Left forelimb (tissue), 1 donor: ENCODE results near the gene BCAS3.
A peak's percentile ranks its signal among the peaks of the same experiment; 100 is the strongest.

Experiments
- DNase-seq: peaks from one replicate; pipeline ENCODE4 v3.0.0-alpha.2; 2018; ENCODE audit warnings: low spot score

Gene BCAS3

DNA sequence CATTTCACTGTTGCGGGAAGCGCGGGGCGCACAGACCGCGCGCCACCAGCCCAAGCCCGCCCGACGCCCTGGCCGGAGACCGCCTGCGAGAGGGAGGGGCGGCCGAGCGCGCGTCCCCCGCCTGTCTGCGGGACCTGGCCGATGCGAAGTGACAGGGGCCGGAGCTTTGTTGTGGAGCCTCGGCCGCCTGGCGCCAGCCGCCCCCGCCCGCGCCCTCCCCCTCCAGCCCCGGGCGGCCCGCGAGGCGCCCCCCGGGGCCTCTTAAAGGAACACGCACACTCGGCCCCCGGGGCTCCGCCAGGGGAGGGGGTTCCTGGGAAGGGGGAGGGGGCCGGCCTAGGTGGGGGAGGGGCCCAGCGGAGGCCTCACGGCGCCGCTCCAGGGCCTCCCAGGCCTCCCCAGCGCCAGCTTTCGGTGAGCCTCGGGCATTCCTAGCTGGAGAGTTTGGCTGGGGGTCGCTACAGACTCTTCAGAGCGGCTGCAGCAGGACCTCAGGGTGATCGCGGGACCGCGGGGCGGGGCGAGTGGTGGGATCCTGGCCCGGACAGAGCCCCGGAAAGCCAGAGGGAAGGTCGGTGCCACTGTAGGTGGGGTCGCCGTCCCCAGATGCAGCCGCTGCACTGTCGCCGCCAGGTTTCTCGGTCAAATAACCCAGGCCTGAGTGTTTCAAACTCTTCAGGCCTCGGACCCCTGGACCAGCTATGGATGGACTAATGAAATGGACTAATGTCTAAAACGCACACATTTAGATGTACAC is 719.6 kb downstream of the BCAS3 start:
- DNase-seq = no peak

DNA sequence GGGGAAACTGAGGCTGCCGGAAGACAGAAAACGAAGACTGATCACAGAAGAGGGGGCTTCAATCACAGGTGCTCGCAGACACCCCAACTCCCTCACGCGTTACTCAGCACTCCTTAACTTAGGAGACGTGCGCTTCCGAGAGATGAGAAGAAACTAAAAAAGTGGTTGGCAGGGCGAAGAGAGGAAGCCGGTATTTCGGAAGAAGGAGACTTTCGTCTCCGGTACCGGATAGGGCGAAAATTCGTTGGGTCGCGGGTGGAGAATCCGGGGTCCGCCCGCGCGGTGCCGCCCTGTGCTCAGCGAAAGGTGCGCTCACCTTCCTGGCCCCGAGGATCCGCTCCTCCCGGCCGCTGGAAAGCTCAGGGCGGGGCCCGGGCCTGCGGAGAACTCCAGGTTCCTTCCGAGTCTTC is 721.1 kb downstream of the BCAS3 start:
- no peak for DNase-seq

DNA sequence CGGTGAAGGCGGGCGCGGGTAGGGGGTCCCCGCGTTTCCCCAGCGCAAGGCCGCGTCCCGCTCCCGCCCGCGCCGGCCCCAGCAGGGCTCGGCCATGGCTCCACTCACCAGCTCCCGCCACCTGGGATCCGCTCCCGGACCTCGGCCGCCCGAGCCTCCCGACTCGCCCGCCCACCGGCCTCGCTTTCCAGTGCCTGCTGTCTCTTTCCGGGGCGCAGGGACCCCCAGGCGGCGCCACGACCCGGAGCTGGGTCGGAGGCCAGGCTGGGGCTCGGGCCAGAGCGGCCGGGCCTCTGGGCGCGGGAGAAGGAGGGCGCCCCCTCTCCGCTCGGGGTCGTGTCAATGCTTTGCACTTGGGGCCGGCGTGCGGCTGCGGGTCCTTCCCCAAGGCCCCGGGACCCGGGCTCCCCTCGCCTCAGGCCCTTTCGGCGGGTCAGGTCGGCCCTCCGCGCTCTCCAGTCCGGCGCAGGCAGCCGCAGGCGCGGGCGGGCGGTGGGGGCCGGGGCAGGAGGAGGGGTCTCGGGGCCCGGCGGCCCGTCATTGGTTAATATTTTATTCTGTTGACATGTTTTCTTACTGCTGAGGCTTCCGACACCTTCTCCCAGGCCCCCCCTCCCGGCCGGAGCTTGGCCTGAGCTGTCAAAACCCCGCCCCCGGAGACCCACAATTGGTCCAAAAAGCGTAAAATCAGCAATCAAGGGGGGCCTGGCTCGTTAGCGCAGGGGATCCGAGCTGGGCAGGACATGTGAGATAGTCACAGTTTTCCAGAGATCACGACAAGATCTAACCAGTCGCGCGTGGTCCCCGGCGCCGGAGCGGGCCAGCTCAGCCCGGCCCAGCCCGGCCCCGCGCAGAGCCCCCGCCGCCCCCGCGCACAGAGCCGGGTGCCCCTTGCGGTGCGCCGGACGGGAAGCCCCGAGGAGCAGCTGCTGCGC is 721.7 kb downstream of the BCAS3 start, which contains the start of gene TBX2:
TSS of gene TBX2 (plus strand) at position 713 of the 935 bp plus-strand sequence. CDS start 334 bp downstream, outside the sequence.
- DNase-seq = peak; percentile 86

DNA sequence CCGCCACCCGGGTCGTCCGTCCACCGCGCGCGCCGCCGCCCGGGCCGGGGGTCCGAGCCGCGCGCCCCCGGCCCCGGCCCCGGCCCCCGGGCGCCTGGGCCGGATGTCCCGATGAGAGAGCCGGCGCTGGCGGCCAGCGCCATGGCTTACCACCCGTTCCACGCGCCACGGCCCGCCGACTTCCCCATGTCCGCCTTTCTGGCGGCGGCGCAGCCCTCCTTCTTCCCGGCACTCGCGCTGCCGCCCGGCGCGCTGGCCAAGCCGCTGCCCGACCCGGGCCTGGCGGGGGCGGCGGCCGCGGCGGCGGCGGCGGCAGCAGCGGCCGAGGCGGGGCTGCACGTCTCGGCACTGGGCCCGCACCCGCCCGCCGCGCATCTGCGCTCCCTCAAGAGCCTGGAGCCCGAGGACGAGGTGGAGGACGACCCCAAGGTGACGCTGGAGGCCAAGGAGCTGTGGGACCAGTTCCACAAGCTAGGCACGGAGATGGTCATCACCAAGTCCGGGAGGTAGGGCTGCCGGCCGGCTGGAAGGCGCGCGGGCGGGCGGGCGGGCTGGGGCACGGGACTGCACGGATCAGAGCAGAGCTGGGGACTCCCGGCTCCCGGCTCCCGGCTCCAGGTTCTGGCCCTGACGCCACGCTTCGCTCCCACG is 722.5 kb downstream of the BCAS3 start:
- no peak for DNase-seq

DNA sequence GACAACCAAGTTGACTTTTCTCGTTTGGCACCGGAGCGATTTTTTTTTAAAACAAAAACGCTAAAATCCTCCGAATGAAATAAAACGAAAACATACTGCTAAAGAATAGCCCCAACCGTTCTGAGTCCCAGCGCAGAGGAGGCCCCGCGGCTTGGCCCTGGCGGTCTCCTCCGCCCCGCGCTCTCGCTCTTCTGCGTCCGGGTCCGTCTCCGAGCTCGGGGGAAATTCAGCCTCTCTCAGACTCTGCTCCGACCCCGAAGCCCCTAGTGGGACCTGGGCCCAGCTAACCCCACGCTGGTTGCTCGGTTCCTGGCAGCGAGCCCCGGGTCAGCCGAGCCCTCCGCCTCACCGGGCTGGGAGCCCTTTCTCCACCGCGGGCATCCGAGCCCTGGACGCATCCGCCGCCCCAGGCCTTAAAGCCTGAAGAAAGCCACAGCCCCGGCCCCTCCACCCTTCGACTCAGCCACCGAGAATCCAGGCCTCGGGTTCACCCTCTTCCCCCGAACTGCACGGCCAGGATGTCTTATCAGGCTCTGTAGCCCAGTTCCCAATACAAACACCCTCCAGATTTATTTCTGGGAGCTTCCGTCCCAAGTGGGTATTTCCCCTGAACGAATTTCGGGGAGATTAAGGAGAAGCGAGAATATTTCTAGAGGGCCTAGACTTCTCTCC is 723.2 kb downstream of the BCAS3 start:
- DNase-seq = no peak

DNA sequence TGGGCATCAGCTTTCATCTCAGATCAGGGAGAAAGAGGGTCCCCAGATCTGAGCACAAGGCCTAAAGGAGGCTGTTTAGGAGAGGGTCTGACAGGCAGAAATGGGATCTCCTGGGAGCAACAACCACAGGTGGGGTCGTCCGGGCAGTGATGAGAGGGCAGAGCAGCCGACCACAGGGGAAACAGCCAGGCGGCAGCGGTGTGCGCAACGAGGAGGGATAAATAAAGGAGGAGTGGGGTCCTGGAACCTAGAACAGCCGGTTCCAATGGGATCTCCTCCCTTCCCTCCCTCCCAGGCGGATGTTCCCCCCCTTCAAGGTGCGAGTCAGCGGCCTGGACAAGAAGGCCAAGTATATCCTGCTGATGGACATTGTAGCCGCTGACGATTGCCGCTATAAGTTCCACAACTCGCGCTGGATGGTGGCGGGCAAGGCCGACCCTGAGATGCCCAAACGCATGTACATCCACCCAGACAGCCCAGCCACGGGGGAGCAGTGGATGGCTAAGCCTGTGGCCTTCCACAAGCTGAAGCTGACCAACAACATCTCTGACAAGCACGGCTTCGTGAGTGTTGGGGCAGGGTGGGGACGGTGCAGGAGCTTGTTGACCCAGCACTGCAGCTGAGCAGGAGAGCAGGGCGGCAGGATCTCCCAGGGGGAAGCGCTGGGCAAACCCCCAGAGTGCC is 723.9 kb downstream of the BCAS3 start:
- DNase-seq = no peak

DNA sequence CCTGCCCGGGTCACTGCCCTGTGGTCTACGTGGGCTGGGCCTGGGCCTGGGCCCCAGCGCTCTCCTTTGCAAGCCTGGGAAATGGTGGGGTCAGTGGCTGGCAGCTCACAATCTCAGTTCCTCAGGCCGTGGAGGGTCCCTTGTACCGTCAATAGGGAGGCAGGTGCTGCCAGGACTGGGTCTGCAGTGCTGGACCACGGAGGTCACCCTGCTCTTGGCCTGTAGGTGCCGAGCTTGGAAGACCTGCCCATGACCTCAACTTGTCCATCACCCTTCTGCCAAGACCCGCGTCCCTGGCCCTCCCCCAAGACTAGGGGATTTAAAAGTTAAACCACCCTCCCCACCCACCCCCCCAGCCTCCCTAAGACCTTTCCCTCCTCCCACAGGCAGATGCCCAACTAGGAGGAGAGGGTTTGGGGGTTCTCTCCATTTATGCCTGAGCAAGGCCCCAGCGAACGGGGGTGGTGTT is 724.5 kb downstream of the BCAS3 start:
- DNase-seq = no peak

DNA sequence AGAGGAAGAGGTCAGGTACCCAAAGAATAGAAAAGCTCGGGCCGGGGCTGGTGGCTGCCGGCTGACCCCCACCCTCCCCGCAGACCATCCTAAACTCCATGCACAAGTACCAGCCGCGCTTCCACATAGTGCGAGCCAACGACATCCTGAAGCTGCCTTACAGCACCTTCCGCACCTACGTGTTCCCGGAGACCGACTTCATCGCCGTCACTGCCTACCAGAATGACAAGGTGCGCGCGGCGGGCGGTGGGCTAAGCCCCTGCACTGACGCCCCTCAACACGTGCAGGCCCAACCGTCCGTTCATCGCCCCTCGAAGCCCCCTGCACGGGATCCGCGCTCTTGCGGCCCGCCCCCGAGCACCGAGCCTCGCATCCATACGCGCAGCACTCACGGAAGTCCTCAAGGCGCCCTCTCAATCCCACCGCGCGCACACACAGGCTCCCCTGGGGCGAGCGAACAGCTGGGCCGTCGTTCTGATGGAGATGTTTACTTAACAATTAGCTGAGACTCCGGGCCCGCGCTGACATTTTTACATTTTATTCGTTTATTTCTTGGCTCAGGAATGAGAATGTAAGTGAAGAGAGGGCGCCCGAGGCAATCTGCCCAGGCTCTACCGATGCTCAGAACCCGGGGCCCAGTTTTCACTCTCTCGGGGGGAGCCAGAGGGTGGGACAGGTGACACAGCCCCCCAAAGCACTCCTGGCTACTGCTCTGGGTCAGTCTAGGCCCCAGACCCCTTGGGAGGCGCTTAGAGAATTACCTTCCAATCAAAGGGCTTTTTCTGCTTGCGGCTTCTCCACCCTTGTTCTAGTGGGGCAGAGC is 725.5 kb downstream of the BCAS3 start:
- DNase-seq = no peak

DNA sequence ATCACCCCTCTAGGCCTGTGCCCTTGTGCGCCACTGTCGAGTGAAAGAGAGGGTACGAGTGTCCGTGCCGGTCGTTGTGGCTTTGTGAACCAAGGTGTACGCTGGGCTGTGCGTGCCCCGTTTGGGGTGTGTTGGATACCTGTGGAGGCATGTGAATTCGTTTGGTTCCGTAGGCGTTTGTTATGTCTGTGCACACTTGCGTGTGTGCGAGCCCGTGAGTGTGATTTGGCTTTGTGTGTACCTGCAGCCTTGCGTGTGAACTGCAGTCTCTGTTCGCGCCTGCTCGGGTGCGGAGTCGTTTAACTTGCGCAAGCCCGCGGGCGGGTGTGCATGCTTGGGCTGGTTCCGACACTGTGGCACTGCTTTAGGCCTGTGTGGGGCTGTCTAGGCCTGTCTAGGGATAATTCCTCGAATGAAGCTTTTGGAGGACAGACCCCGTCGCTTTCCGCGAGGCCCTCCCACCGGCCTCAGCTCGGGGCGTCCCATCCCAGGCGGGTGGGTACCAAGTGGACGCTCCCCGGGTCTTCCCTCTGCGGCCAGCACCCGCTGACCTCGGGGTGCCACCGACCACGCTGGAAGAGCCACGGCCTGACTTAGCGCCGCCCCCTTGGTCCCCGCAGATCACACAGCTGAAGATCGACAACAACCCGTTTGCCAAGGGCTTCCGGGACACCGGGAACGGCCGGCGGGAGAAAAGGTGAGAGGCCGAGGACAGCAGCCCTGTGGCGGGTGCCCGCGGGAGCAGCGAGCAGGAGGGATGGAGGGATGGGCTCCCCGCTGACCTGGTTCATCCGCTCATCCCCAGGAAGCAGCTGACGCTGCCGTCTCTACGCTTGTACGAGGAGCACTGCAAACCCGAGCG is 726.4 kb downstream of the BCAS3 start:
- DNase-seq = peak; percentile 69

DNA sequence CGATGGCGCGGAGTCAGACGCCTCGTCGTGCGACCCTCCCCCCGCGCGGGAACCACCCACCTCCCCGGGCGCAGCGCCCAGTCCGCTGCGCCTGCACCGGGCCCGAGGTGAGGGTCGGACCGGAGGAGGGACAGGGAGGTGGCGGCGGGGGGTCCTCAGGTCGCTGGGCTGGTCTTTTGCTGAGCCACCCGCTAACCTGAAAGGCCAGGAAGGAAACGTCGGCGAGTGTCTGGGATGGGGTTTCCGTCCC is 726.9 kb downstream of the BCAS3 start:
- DNase-seq = no peak

DNA sequence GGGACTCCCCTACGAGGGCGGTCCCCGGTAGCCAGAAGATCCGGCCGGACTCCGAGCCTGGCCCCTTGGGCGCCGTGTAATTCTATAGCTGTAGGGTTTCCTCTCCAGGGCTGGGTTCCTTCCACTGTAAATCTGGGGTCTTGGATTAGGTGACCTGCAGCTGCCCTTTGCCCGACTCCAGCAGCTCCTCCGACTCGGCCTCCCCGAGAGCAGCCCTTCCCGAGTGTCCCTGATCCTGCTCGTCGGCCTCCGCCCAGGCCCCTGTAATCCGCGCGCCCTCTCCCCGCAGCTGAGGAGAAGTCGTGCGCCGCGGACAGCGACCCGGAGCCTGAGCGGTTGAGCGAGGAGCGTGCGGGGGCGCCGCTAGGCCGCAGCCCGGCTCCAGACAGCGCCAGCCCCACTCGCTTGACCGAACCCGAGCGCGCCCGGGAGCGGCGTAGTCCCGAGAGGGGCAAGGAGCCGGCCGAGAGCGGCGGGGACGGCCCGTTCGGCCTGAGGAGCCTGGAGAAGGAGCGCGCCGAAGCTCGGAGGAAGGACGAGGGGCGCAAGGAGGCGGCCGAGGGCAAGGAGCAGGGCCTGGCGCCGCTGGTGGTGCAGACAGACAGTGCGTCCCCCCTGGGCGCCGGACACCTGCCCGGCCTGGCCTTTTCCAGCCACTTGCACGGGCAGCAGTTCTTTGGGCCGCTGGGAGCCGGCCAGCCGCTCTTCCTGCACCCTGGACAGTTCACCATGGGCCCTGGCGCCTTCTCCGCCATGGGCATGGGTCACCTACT is 727.4 kb downstream of the BCAS3 start:
- peak; percentile 70 for DNase-seq

DNA sequence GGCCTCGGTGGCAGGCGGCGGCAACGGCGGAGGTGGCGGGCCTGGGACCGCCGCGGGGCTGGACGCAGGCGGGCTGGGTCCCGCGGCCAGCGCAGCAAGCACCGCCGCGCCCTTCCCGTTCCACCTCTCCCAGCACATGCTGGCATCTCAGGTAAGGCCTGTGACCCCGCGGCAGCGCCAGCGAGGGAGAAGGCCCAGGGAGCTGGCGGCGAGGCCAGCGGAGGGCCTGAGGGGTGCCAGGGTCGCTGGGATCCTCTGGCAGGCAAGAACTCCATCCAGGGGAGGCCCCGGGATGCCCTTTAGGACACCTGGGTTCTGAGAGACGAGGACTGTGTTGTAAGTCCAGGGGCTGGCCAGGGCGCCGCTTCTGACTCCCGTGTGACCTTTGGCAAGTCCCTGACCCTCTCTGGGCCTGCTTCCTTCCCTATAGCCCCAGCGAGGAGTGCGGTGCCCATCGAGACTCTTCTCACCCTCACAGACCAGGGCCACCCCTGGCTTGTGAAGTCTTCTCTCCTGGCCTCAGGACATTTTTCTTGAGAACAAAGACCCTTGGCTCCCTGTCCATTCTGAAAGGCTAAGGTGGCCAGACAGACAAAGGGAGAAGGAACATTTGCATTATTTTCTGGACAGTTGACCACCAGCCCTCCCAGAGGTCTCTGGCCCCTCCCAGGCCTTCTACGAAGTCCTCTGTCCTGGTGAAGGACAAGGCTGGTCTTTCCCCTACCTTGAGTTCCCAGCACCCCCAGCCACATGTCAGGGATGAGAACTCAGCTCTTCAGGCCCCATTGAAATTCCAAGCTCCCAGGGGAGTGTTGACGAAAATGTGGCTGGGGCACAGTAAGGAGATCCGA is 728.3 kb downstream of the BCAS3 start:
- DNase-seq = peak; percentile 63

DNA sequence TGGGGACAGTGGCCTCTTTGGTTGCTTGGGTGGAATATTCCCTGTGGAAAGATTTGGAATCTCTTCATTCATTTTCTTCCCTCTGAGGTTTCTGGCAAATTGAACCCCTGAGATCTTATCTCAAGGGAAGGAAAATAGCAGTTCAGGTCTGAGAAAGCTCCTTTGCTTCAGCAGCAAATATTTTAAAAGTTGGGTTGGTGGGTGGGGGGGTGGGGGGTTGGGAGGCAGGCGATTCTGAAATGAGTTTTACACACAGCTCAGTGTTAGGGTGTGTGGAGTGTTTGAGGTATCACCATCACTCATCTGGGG is 728.8 kb downstream of the BCAS3 start:
- DNase-seq = no peak

DNA sequence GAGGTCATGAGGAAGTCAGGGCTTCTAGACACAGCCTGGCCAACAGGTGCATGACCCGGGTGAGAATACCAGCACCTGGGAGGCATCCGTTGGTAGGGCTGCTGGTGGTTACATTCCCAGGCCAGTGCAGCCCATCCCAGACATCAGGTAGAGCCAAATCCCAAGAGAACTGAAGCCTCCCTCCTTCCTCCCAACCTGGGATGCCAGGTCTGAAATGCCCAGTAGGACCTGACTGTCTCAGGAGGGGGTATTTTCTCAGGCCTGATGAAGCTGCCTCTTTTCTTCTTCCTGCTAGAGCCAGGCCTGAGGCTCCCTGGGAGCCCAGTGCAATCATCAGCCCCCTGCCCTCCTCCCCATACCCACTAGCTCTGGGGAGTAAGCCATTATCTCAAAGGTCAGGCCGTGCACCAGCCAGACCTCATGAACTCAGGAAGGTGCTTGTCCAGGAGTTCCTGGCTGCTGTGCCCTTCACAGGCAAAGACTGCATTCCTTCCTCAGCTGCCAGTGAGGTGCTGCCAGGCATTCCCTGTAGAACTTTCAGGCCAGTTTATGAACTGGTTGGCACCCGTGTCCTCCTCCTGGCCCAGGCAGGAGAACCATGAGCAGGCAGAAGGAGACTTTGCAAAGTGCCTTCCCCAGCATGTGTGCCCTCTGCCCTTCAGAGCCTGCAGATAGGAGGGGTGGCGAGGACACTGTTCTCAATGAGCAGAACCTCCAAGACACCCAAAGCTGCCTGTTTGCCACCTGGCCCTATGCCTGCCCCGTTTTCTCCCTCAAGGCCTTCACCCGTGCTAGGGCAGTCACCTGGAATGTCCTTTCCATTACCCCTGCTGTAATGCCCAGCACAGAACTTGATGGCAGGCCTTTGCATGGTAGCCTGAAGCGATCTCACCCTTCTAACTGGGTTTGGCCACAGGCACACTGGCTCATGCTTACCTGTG is 729.6 kb downstream of the BCAS3 start:
- DNase-seq = peak; percentile 62

DNA sequence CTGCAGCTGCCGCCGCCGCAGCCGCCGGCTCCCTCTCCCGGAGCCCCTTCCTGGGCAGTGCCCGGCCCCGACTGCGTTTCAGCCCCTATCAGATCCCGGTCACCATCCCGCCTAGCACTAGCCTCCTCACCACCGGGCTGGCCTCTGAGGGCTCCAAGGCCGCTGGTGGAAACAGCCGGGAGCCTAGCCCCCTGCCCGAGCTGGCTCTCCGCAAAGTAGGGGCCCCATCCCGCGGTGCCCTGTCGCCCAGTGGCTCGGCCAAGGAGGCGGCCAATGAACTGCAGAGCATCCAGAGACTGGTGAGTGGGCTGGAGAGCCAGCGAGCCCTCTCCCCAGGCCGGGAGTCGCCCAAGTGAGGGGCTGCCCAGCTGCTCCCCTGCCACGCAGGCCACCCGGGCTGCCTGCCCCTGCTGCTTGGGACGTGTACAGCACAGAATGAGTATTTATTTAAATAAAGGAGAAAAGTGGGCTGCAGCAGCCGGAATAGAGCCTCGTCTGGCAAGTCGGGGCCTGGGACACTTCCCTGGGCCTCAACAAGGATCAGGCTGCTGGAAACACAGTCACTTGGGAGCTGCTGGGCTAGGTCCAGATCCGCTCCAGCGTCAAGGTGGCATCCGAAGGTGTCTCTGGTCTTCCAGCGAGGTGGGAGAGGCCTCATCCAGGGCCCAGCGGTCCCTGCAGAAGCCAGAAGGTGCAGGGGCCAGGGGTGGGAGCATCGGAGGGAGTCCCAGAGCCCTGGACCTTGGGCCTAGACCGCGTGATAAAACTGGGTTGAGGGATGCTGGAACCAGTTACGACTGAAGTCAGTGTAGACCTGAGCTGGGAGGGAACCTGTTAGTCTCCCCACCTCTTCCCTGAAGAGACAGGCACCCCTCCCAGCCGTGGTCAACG is 730.7 kb downstream of the BCAS3 start:
- DNase-seq = peak; percentile 66
